HEK293T (cell line): Measurements from ENCODE around the gene MYB.

Experiments
- BHLHE40 ChIP-seq: fragments of 450-650 bp; IDR thresholded peaks from 2 replicates; pipeline ENCODE4 v1.6.1; 2016; ENCODE audit warnings: mild to moderate bottlenecking, moderate library complexity, borderline replicate concordance
- FOXA1 ChIP-seq: fragments of 450-650 bp; IDR thresholded peaks from 2 replicates; pipeline ENCODE4 v1.6.1; 2016; ENCODE audit warnings: mild to moderate bottlenecking
- FOXK2 ChIP-seq: fragments of 450-650 bp; IDR thresholded peaks from 2 replicates; pipeline ENCODE4 v1.6.1; 2016; ENCODE audit warnings: mild to moderate bottlenecking
- FOXM1 ChIP-seq: fragments of 450-650 bp; IDR thresholded peaks from 2 replicates; pipeline ENCODE4 v1.6.1; 2017; ENCODE audit warnings: mild to moderate bottlenecking, borderline replicate concordance
- LEF1 ChIP-seq: fragments of 450-650 bp; IDR thresholded peaks from 2 replicates; pipeline ENCODE4 v1.6.1; 2017; ENCODE audit warnings: mild to moderate bottlenecking, borderline replicate concordance
- NFRKB ChIP-seq: fragments of 450-650 bp; IDR thresholded peaks from 2 replicates; pipeline ENCODE4 v1.6.1; 2016; ENCODE audit warnings: mild to moderate bottlenecking, moderate library complexity
- SP1 ChIP-seq: fragments of 450-650 bp; IDR thresholded peaks from 2 replicates; pipeline ENCODE4 v1.6.1; 2017
- SUZ12 ChIP-seq: fragments of 450-650 bp; IDR thresholded peaks from 2 replicates; pipeline ENCODE4 v1.6.1; 2016; ENCODE audit warnings: mild to moderate bottlenecking
- ZNF384 ChIP-seq: fragments of 450-650 bp; IDR thresholded peaks from 2 replicates; pipeline ENCODE4 v1.6.1; 2016

DNA sequence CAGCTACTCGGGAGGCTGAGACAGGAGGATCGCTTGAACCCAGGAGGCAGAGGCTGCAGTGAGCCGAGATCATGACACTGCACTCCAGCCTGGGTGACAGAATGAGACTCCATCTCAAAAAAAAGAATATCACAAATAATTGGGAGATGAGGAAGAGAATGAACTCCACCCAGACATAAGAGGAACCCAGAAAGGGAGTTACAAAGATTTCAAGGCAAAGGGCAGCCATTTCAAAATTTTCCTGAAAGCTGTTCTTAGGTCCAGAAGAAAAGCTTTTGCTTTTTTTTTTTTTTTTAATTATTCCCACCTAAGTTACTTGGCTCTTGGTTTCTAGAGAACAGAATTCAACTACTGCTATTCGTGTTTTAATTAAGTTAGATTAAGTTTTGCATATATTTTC is 23.8 kb downstream of the MYB start:
- TF ChIP-seq NFRKB = no peak
- TF ChIP-seq FOXM1 = no peak
- no peak for TF ChIP-seq SP1
- TF ChIP-seq LEF1 = no peak
- no peak for TF ChIP-seq SUZ12
- no peak for TF ChIP-seq ZNF384
- TF ChIP-seq BHLHE40 = no peak
- no peak for TF ChIP-seq FOXK2
- TF ChIP-seq FOXA1 = no peak
